GM23338 (cell line): ENCODE data around the gene MYOT. TPM values are rescaled to one million over a fixed set of nuclear protein-coding genes. Genes with fewer than 3 reads are reported as not detected.

Source experiments
- ATAC-seq: fragments of 200-7000 bp; cut with Tn5 transposase; 3 replicates; pipeline ENCODE4 v1.9.1; 2020
- DNase-seq: peaks from one replicate; pipeline ENCODE4 v3.0.0-alpha.2; 2015; ENCODE audit warnings: low spot score
- H2AFZ ChIP-seq: fragments of 200-600 bp; sonication (generic); 2 replicates; pipeline ENCODE4 v1.8.0; 2016; ENCODE audit warnings: antibody characterized with exemption, mild to moderate bottlenecking, moderate library complexity
- H3F3A ChIP-seq: fragments of 200-600 bp; sonication (generic); replicated peaks from 2 replicates; pipeline ENCODE4 v1.8.0; 2017; ENCODE audit warnings: antibody characterized with exemption, mixed run types, low read depth
- H3K27ac ChIP-seq: fragments of 200-600 bp; sonication (generic); 2 replicates; pipeline ENCODE4 v1.6.1; 2016; ENCODE audit warnings: low read depth
- H3K27me3 ChIP-seq: fragments of 200-600 bp; sonication (generic); 2 replicates; pipeline ENCODE4 v1.8.0; 2016; ENCODE audit warnings: mild to moderate bottlenecking, mixed run types, moderate library complexity; ENCODE audit not compliant: insufficient read depth
- H3K36me3 ChIP-seq: fragments of 200-600 bp; sonication (generic); 2 replicates; pipeline ENCODE4 v1.8.0; 2016; ENCODE audit warnings: mild to moderate bottlenecking; ENCODE audit not compliant: insufficient read depth
- H3K4me1 ChIP-seq: fragments of 200-600 bp; sonication (generic); 2 replicates; pipeline ENCODE4 v1.8.0; 2016; ENCODE audit warnings: mild to moderate bottlenecking, moderate library complexity; ENCODE audit not compliant: insufficient read depth
- H3K4me2 ChIP-seq: fragments of 200-600 bp; sonication (generic); 2 replicates; pipeline ENCODE4 v1.7.1; 2017; ENCODE audit warnings: mixed run types
- H3K4me3 ChIP-seq: fragments of 200-600 bp; sonication (generic); 2 replicates; pipeline ENCODE4 v1.6.1; 2016; ENCODE audit warnings: mixed run types
- H3K79me2 ChIP-seq: fragments of 200-600 bp; sonication (generic); replicated peaks from 2 replicates; pipeline ENCODE4 v1.8.0; 2017; ENCODE audit warnings: mild to moderate bottlenecking; ENCODE audit not compliant: insufficient read depth
- H3K9me2 ChIP-seq: fragments of 200-600 bp; sonication (generic); 2 replicates; pipeline ENCODE4 v1.8.0; 2017; ENCODE audit not compliant: insufficient read depth
- H4K20me1 ChIP-seq: fragments of 200-600 bp; sonication (generic); replicated peaks from 2 replicates; pipeline ENCODE4 v1.8.0; 2017; ENCODE audit warnings: mild to moderate bottlenecking; ENCODE audit not compliant: insufficient read depth
- H3K27ac Mint-ChIP-seq: 2 replicates; pipeline ENCODE4 v1.8.0; 2020; ENCODE audit warnings: inconsistent platforms, mild to moderate bottlenecking, moderate library complexity, mixed read lengths
- H3K27me3 Mint-ChIP-seq: 3 replicates; pipeline ENCODE4 v1.8.0; 2022; ENCODE audit warnings: low read depth, mild to moderate bottlenecking, moderate library complexity, mixed read lengths, inconsistent platforms; ENCODE audit not compliant: insufficient read depth, poor library complexity
- H3K36me3 Mint-ChIP-seq: 3 replicates; pipeline ENCODE4 v1.8.0; 2021; ENCODE audit warnings: low read depth, mild to moderate bottlenecking, inconsistent platforms, moderate library complexity, mixed read lengths
- H3K4me1 Mint-ChIP-seq: 3 replicates; pipeline ENCODE4 v1.8.0; 2020; ENCODE audit warnings: mild to moderate bottlenecking, inconsistent platforms, mixed read lengths
- H3K4me3 Mint-ChIP-seq: 3 replicates; pipeline ENCODE4 v1.8.0; 2021; ENCODE audit warnings: moderate library complexity, mild to moderate bottlenecking, inconsistent platforms, mixed read lengths
- H3K9me3 Mint-ChIP-seq: 3 replicates; pipeline ENCODE4 v1.8.0; 2020; ENCODE audit warnings: moderate library complexity, mild to moderate bottlenecking, inconsistent platforms, mixed read lengths
- CREB1 ChIP-seq: fragments of 250-450 bp; sonication (Bioruptor Pico); IDR thresholded peaks from 2 replicates; pipeline ENCODE4 v1.5.0; 2020; ENCODE audit warnings: low read depth, mild to moderate bottlenecking, moderate library complexity
- EZH2phosphoT487 ChIP-seq: fragments of 200-600 bp; sonication (generic); IDR thresholded peaks from one replicate; pipeline ENCODE4 v1.8.1; 2018; ENCODE audit warnings: antibody characterized with exemption; ENCODE audit not compliant: unreplicated experiment
- NANOG ChIP-seq: IDR thresholded peaks from 2 replicates; pipeline ENCODE4 v1.6.1; 2016; ENCODE audit warnings: antibody characterized with exemption, borderline replicate concordance
- POLR2AphosphoS5 ChIP-seq: IDR thresholded peaks from 2 replicates; pipeline ENCODE4 v1.6.1; 2016; ENCODE audit warnings: antibody characterized with exemption, low read depth
- STAT1 ChIP-seq: IDR thresholded peaks from one replicate; pipeline ENCODE4 v1.6.1; 2016; ENCODE audit warnings: antibody characterized with exemption; ENCODE audit not compliant: unreplicated experiment
- ZNF114 ChIP-seq: fragments of 250-450 bp; sonication (Bioruptor Pico); IDR thresholded peaks from 2 replicates; pipeline ENCODE4 v1.5.0; 2020; ENCODE audit warnings: mild to moderate bottlenecking, moderate library complexity
- ZNF331 ChIP-seq: fragments of 250-450 bp; sonication (Bioruptor Pico); IDR thresholded peaks from 2 replicates; pipeline ENCODE4 v1.5.0; 2020; ENCODE audit warnings: low read depth, mild to moderate bottlenecking, moderate library complexity
- polyA plus RNA-seq: library from polyadenylated mRNA; unstranded; fragments of >200 nt; fragmentation: Nextera tagmentation; extraction: Ambion mirVana; gene quantifications from 2 replicates; pipeline ENCODE4 v1.2.1, GENCODE V29; 2016
- total RNA-seq: library from RNA; depleted of rRNA; stranded (reverse); fragments of >200 nt; shearing (Covaris generic); gene quantifications from 2 replicates; pipeline ENCODE4 v1.2.3, GENCODE V29; 2014
- TF ChIP-seq, protein P1 (sequence below): fragments of 250-450 bp; sonication (Bioruptor Pico); IDR thresholded peaks from 2 replicates; pipeline ENCODE4 v1.5.0; 2020; ENCODE audit warnings: mild to moderate bottlenecking, moderate library complexity
- TF ChIP-seq, protein P2 (sequence below), 2 experiments: fragments of 200-600 bp in 1 of 2; sonication (generic) in 1 of 2; conservative IDR thresholded peaks; 2 replicates each; pipeline versions ENCODE4 v1.5.1 to v1.6.1; 2016 to 2017; ENCODE audit warnings: antibody characterized with exemption in 2 of 2, low read depth in 2 of 2, mild to moderate bottlenecking in 2 of 2, moderate library complexity in 1 of 2
- TF ChIP-seq, protein P3 (sequence below): IDR thresholded peaks from one replicate; pipeline ENCODE4 v1.6.1; 2018; ENCODE audit warnings: antibody characterized with exemption; ENCODE audit not compliant: unreplicated experiment

The MYOT gene
- total and polyA plus RNA-seq, 2 experiments from 2014 or later, result 0.58 TPM; not detected in 1

DNA sequence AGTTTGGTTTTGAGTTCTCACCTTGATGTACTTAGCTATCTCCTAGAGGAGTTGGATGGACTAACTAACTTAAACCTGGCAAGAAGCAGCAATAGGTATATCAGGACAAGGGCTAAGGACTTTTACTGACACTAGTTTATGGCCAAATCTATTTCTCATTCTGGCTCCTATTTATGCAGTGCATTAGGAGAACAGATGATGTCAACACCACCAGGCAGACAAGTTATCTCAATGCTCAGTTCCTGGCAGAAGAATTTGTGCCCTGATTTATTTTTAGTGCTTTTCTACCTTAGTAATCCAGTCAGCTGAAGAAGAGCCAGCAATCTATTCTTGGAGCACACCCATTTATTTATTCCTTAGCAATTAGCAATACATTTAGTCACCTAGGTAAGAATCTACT is 30.7 kb upstream of the MYOT start:
- Histone ChIP-seq H3K27me3 (no peaks in the 10 kb centered on the region), H3K79me2 (no peaks in the 10 kb centered on the region), H4K20me1 (no peaks in the 10 kb centered on the region), H2AFZ (no peak overlapping the region), H3K9me2 (no peaks in the 10 kb centered on the region), H3K27ac (no peak overlapping the region), H3F3A (no peaks in the 10 kb centered on the region), H3K4me1 (peaks cover 42% of the 10 kb centered on the region), H3K4me3 (no peak overlapping the region), H3K36me3 (no peaks in the 10 kb centered on the region), H3K4me2 (no peak overlapping the region)
- no peak for ATAC-seq
- H3K27ac Mint-ChIP-seq, result no peak overlapping the region
- H3K4me1 Mint-ChIP-seq, result peaks cover 25% of the 10 kb centered on the region
- DNase-seq, result no peak
- H3K9me3 Mint-ChIP-seq, result no peaks in the 10 kb centered on the region
- H3K4me3 Mint-ChIP-seq, result no peak overlapping the region
- H3K36me3 Mint-ChIP-seq, result no peaks in the 10 kb centered on the region
- TF ChIP-seq NANOG, result no peak
- TF ChIP-seq ZNF331 (CRISPR knock-in tag), result no peak
- TF ChIP-seq STAT1, result no peak
- TF ChIP-seq, protein P1, sequence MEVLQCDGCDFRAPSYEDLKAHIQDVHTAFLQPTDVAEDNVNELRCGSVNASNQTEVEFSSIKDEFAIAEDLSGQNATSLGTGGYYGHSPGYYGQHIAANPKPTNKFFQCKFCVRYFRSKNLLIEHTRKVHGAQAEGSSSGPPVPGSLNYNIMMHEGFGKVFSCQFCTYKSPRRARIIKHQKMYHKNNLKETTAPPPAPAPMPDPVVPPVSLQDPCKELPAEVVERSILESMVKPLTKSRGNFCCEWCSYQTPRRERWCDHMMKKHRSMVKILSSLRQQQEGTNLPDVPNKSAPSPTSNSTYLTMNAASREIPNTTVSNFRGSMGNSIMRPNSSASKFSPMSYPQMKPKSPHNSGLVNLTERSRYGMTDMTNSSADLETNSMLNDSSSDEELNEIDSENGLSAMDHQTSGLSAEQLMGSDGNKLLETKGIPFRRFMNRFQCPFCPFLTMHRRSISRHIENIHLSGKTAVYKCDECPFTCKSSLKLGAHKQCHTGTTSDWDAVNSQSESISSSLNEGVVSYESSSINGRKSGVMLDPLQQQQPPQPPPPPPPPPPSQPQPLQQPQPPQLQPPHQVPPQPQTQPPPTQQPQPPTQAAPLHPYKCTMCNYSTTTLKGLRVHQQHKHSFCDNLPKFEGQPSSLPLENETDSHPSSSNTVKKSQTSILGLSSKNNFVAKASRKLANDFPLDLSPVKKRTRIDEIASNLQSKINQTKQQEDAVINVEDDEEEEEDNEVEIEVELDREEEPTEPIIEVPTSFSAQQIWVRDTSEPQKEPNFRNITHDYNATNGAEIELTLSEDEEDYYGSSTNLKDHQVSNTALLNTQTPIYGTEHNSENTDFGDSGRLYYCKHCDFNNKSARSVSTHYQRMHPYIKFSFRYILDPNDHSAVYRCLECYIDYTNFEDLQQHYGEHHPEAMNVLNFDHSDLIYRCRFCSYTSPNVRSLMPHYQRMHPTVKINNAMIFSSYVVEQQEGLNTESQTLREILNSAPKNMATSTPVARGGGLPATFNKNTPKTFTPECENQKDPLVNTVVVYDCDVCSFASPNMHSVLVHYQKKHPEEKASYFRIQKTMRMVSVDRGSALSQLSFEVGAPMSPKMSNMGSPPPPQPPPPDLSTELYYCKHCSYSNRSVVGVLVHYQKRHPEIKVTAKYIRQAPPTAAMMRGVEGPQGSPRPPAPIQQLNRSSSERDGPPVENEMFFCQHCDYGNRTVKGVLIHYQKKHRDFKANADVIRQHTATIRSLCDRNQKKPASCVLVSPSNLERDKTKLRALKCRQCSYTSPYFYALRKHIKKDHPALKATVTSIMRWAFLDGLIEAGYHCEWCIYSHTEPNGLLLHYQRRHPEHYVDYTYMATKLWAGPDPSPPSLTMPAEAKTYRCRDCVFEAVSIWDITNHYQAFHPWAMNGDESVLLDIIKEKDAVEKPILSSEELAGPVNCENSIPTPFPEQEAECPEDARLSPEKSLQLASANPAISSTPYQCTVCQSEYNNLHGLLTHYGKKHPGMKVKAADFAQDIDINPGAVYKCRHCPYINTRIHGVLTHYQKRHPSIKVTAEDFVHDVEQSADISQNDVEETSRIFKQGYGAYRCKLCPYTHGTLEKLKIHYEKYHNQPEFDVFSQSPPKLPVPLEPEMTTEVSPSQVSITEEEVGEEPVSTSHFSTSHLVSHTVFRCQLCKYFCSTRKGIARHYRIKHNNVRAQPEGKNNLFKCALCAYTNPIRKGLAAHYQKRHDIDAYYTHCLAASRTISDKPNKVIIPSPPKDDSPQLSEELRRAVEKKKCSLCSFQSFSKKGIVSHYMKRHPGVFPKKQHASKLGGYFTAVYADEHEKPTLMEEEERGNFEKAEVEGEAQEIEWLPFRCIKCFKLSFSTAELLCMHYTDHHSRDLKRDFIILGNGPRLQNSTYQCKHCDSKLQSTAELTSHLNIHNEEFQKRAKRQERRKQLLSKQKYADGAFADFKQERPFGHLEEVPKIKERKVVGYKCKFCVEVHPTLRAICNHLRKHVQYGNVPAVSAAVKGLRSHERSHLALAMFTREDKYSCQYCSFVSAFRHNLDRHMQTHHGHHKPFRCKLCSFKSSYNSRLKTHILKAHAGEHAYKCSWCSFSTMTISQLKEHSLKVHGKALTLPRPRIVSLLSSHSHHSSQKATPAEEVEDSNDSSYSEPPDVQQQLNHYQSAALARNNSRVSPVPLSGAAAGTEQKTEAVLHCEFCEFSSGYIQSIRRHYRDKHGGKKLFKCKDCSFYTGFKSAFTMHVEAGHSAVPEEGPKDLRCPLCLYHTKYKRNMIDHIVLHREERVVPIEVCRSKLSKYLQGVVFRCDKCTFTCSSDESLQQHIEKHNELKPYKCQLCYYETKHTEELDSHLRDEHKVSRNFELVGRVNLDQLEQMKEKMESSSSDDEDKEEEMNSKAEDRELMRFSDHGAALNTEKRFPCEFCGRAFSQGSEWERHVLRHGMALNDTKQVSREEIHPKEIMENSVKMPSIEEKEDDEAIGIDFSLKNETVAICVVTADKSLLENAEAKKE (CRISPR knock-in tag), result no peak
- TF ChIP-seq POLR2AphosphoS5, result no peak
- TF ChIP-seq, protein P2, sequence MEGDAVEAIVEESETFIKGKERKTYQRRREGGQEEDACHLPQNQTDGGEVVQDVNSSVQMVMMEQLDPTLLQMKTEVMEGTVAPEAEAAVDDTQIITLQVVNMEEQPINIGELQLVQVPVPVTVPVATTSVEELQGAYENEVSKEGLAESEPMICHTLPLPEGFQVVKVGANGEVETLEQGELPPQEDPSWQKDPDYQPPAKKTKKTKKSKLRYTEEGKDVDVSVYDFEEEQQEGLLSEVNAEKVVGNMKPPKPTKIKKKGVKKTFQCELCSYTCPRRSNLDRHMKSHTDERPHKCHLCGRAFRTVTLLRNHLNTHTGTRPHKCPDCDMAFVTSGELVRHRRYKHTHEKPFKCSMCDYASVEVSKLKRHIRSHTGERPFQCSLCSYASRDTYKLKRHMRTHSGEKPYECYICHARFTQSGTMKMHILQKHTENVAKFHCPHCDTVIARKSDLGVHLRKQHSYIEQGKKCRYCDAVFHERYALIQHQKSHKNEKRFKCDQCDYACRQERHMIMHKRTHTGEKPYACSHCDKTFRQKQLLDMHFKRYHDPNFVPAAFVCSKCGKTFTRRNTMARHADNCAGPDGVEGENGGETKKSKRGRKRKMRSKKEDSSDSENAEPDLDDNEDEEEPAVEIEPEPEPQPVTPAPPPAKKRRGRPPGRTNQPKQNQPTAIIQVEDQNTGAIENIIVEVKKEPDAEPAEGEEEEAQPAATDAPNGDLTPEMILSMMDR (conservative IDR thresholded peaks at IDR 0.05; ENCODE audit: low read depth in 2 of 2), result no peak
- no peak for TF ChIP-seq CREB1 (CRISPR knock-in tag)
- no peak for TF ChIP-seq EZH2phosphoT487
- TF ChIP-seq, protein P3, sequence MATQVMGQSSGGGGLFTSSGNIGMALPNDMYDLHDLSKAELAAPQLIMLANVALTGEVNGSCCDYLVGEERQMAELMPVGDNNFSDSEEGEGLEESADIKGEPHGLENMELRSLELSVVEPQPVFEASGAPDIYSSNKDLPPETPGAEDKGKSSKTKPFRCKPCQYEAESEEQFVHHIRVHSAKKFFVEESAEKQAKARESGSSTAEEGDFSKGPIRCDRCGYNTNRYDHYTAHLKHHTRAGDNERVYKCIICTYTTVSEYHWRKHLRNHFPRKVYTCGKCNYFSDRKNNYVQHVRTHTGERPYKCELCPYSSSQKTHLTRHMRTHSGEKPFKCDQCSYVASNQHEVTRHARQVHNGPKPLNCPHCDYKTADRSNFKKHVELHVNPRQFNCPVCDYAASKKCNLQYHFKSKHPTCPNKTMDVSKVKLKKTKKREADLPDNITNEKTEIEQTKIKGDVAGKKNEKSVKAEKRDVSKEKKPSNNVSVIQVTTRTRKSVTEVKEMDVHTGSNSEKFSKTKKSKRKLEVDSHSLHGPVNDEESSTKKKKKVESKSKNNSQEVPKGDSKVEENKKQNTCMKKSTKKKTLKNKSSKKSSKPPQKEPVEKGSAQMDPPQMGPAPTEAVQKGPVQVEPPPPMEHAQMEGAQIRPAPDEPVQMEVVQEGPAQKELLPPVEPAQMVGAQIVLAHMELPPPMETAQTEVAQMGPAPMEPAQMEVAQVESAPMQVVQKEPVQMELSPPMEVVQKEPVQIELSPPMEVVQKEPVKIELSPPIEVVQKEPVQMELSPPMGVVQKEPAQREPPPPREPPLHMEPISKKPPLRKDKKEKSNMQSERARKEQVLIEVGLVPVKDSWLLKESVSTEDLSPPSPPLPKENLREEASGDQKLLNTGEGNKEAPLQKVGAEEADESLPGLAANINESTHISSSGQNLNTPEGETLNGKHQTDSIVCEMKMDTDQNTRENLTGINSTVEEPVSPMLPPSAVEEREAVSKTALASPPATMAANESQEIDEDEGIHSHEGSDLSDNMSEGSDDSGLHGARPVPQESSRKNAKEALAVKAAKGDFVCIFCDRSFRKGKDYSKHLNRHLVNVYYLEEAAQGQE, result no peak
- no peak for TF ChIP-seq ZNF114
- H3K27me3 Mint-ChIP-seq, result no peaks in the 10 kb centered on the region
